A549 (cell line): ENCODE data around the gene GTF2H4. TPM values are rescaled to one million over a fixed set of nuclear protein-coding genes. Genes with fewer than 3 reads are reported as not detected.

ENCODE experiments used
- ATAC-seq, 2 experiments: fragments of 200-7000 bp in 1 of 2; fragments of >200 bp in 1 of 2; cut with Nextera tagmentation in 1 of 2; cut with Tn5 transposase in 1 of 2; 3 replicates each; pipeline versions ENCODE4 v1.8.0 to v1.9.1; 2018 to 2020; ENCODE audit warnings: mild to moderate bottlenecking in 1 of 2, moderate library complexity in 1 of 2
- CTCF ChIA-PET: fragments of 300-600 bp; sonication (Branson Sonifier 250); formaldehyde crosslinking; extraction: SDS; loops from one replicate; lab custom pipeline; 2021; ENCODE audit warnings: antibody characterized with exemption, inconsistent platforms; lab: Yijun Ruan, JAX
- POLR2A ChIA-PET: fragments of 350-600 bp; formaldehyde crosslinking; extraction: SDS; loops from one replicate; lab custom pipeline; 2021; ENCODE audit warnings: antibody characterized with exemption, inconsistent platforms; lab: Yijun Ruan, JAX
- DNase-seq, 2 experiments: peaks; one replicate each; pipeline versions ENCODE4 v3.0.0 to v3.0.0-alpha.2; 2011 to 2016; ENCODE audit warnings: low read depth in 1 of 2, low spot score in 1 of 2
- FAIRE-seq: peaks from 2 replicates; lab custom pipeline; 2011; peaks lifted over from hg19 to GRCh38; lab: Jason Lieb, UNC
- H3K27ac ChIP-seq, 2 experiments: fragments of >200 bp; sonication (Bioruptor Twin); formaldehyde crosslinking; 3 replicates each; pipeline ENCODE4 v1.5.1; 2016 to 2017
- H3K4me1 ChIP-seq: fragments of >200 bp; sonication (Bioruptor Twin); formaldehyde crosslinking; 3 replicates; pipeline ENCODE4 v1.6.1; 2016
- H3K4me2 ChIP-seq: fragments of >200 bp; sonication (Bioruptor Twin); formaldehyde crosslinking; 3 replicates; pipeline ENCODE4 v1.6.1; 2016
- H3K4me3 ChIP-seq: fragments of >200 bp; sonication (Bioruptor Twin); formaldehyde crosslinking; 3 replicates; pipeline ENCODE4 v1.5.1; 2016
- H3K9me3 ChIP-seq: fragments of >200 bp; sonication (Bioruptor Twin); formaldehyde crosslinking; 3 replicates; pipeline ENCODE4 v1.6.1; 2016
- BHLHE40 ChIP-seq: IDR thresholded peaks from 2 replicates; pipeline ENCODE4 v1.6.1; 2012; ENCODE audit warnings: low read depth, low read length, inconsistent platforms
- CEBPB ChIP-seq, 2 experiments: fragments of >200 bp in 1 of 2; sonication (Bioruptor Twin) in 1 of 2; formaldehyde crosslinking in 1 of 2; IDR thresholded peaks; 2 replicates each; pipeline ENCODE4 v1.6.1; 2012 to 2016
- EHF ChIP-seq: fragments of 250-450 bp; sonication (Bioruptor Pico); IDR thresholded peaks from 2 replicates; pipeline ENCODE4 v1.5.0; 2020; ENCODE audit warnings: mild to moderate bottlenecking
- FOSB ChIP-seq: fragments of 250-450 bp; sonication (Bioruptor Pico); IDR thresholded peaks from 2 replicates; pipeline ENCODE4 v1.5.0; 2020; ENCODE audit warnings: mild to moderate bottlenecking, moderate library complexity
- FOSL2 ChIP-seq, 2 experiments: fragments of 450-650 bp in 1 of 2; fragments of >200 bp in 1 of 2; sonication (Bioruptor Twin) in 1 of 2; formaldehyde crosslinking; IDR thresholded peaks; 2 replicates each; pipeline versions ENCODE4 v1.5.0 to v1.6.1; 2016 to 2020; ENCODE audit warnings: mild to moderate bottlenecking in 1 of 2, moderate library complexity in 1 of 2
- FOXS1 ChIP-seq: fragments of 250-450 bp; sonication (Bioruptor Pico); IDR thresholded peaks from 2 replicates; pipeline ENCODE4 v1.5.0; 2020; ENCODE audit warnings: mild to moderate bottlenecking, moderate library complexity
- GATA3 ChIP-seq: IDR thresholded peaks from 2 replicates; pipeline ENCODE4 v1.6.1; 2012; ENCODE audit warnings: borderline replicate concordance
- HOXA7 ChIP-seq: fragments of 250-450 bp; sonication (Bioruptor Pico); IDR thresholded peaks from 2 replicates; pipeline ENCODE4 v1.5.0; 2020; ENCODE audit warnings: mild to moderate bottlenecking, moderate library complexity
- HOXB5 ChIP-seq: fragments of 250-450 bp; sonication (Bioruptor Pico); IDR thresholded peaks from 2 replicates; pipeline ENCODE4 v1.5.0; 2020; ENCODE audit warnings: mild to moderate bottlenecking, moderate library complexity
- KDM1A ChIP-seq: fragments of 200-600 bp; sonication (generic); IDR thresholded peaks from 2 replicates; pipeline ENCODE4 v1.6.1; 2016; ENCODE audit warnings: low read depth, mild to moderate bottlenecking
- POLR2A ChIP-seq: IDR thresholded peaks from 2 replicates; pipeline ENCODE4 v1.6.1; 2012; ENCODE audit warnings: mild to moderate bottlenecking, low read length
- POLR2AphosphoS2 ChIP-seq: conservative IDR thresholded peaks from 2 replicates; pipeline ENCODE4 v1.6.1; 2012; ENCODE audit warnings: low read length, improper control_type of control experiment, inconsistent platforms
- RARB ChIP-seq: fragments of 250-450 bp; sonication (Bioruptor Pico); IDR thresholded peaks from 2 replicates; pipeline ENCODE4 v1.8.0; 2021; ENCODE audit warnings: mild to moderate bottlenecking, moderate library complexity
- RFX5 ChIP-seq: fragments of 450-650 bp; IDR thresholded peaks from 2 replicates; pipeline ENCODE4 v1.7.1; 2014; ENCODE audit warnings: antibody characterized with exemption, mild to moderate bottlenecking, moderate library complexity
- RNF2 ChIP-seq: fragments of 200-600 bp; sonication (generic); IDR thresholded peaks from 2 replicates; pipeline ENCODE4 v1.6.1; 2016; ENCODE audit warnings: low read depth, mild to moderate bottlenecking, antibody characterized with exemption, moderate library complexity, borderline replicate concordance
- SREBF2 ChIP-seq: fragments of 450-650 bp; IDR thresholded peaks from 2 replicates; pipeline ENCODE4 v1.6.1; 2014; ENCODE audit warnings: mild to moderate bottlenecking, moderate library complexity
- TFCP2L1 ChIP-seq: fragments of 250-450 bp; sonication (Bioruptor Pico); IDR thresholded peaks from 2 replicates; pipeline ENCODE4 v1.5.0; 2021; ENCODE audit warnings: mild to moderate bottlenecking
- TP53 ChIP-seq: fragments of 250-450 bp; sonication (Bioruptor Pico); IDR thresholded peaks from 2 replicates; pipeline ENCODE4 v1.5.0; 2021; ENCODE audit warnings: mild to moderate bottlenecking, moderate library complexity
- ZSCAN20 ChIP-seq: fragments of 250-450 bp; sonication (Bioruptor Pico); IDR thresholded peaks from 2 replicates; pipeline ENCODE4 v1.8.0; 2022; ENCODE audit warnings: mild to moderate bottlenecking, moderate library complexity
- WGBS: methylation state at CpG from one replicate; pipeline ENCODE4 v1.1.6; 2017; ENCODE audit errors: missing lambda C conversion rate; 5-methylcytosine and 5-hydroxymethylcytosine counted together
- polyA plus RNA-seq, 4 experiments: library from polyadenylated mRNA; depleted of rRNA in 3 of 4; stranded (reverse); fragments of >200 nt; fragmentation: RNase III in 1 of 4; extraction: RNeasy Plus Mini Kit Qiagen cat#74134 plus additional on column Dnase treatment in 1 of 4; gene quantifications; 2 replicates in 3 of 4; 3 replicates in 1 of 4; pipeline ENCODE4 v1.2.3, GENCODE V29; 2011 to 2017
- TF ChIP-seq, protein P1 (sequence below): IDR thresholded peaks from 2 replicates; pipeline ENCODE4 v1.6.1; 2012; ENCODE audit warnings: low read depth, borderline replicate concordance
- TF ChIP-seq, protein P2 (sequence below): fragments of 250-450 bp; sonication (Bioruptor Pico); IDR thresholded peaks from 2 replicates; pipeline ENCODE4 v1.5.0; 2020; ENCODE audit warnings: low read depth, mild to moderate bottlenecking, moderate library complexity
- TF ChIP-seq, protein P3 (sequence below): fragments of 150-350 bp; IDR thresholded peaks from 2 replicates; pipeline ENCODE4 v1.6.1; 2014; ENCODE audit warnings: low read depth, mild to moderate bottlenecking, low read length
- TF ChIP-seq, protein P4 (sequence below): fragments of 450-650 bp; IDR thresholded peaks from 2 replicates; pipeline ENCODE4 v1.6.1; 2014; ENCODE audit warnings: antibody characterized with exemption
- TF ChIP-seq, protein P5 (sequence below): IDR thresholded peaks from 2 replicates; pipeline ENCODE4 v1.6.1; 2012
- TF ChIP-seq, protein P6 (sequence below): fragments of 200-600 bp; sonication (generic); IDR thresholded peaks from 2 replicates; pipeline ENCODE4 v1.6.1; 2016; ENCODE audit warnings: antibody characterized with exemption, mild to moderate bottlenecking, moderate library complexity

GTF2H4 gene
- polyA plus RNA-seq, 2 of the 4 experiments (the other 2 are of a cell fraction): 19.7 to 24.1 TPM

DNA sequence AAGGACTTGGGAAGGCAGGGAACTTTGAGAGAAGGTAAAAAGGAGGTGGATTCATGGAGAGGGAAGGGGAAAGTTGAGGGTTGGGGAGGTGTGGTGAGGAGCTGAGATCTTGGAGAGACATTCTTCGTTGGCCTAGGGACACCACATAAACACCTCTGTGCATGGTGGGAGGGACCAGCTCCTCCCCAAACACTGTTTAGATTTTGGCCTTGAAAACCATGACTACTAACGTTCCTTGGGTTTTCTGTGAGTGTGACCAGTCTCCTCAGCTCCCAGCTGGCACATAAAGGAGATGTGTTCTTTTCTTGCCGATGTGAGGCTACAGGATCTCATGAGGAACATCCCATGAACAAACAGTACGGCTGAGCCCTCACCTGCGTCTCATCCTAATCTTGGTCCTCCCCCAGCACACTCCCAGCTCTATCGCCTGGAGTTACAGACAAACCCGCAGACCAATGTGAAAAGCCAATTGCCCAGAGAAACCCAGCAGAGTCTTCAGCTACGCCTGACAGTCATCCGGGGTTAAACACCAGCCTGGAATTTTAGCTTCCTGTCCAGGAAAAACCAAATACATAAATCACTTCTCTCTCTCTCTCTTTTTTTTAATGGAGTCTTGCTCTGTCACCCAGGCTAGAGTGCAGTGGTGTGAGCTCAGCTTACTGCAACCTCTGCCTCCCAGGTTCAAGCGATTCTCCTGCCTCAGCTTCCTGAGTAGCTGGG, 45.7 kb upstream of the GTF2H4 start:
- DNase-seq (no peak), ATAC-seq (no peak), FAIRE-seq (no peak)
- WGBS: 75% methylated on average over 10 of the region's 10 CpGs
- ChIA-PET POLR2A (no interaction called here), CTCF (interaction anchor here (1.0 to 2.1 kb wide), 3 partner anchors 15 to 166 kb away, joined by 4 to 7 read pairs (median 4); no protein-coding TSS in a partner anchor)
- no peak overlapping the region for H3K27ac ChIP-seq
- H3K4me2 ChIP-seq: no peak overlapping the region
- no peaks in the 10 kb centered on the region; the same call in 1 of the 3 replicates for H3K9me3 ChIP-seq
- no peaks in the 10 kb centered on the region for H3K4me1 ChIP-seq
- TF ChIP-seq ZSCAN20 (CRISPR knock-in tag) (no peak), RNF2 (no peak), HOXA7 (no peak), GATA3 (no peak), FOSL2 (IDR thresholded peaks at IDR 0.05) (no peak), FOSL2 (CRISPR knock-in tag; IDR thresholded peaks at IDR 0.05) (no peak), RARB (CRISPR knock-in tag) (no peak), FOXS1 (CRISPR knock-in tag) (no peak), POLR2A (no peak), RFX5 (no peak), TP53 (CRISPR knock-in tag) (no peak), HOXB5 (CRISPR knock-in tag) (no peak), TFCP2L1 (CRISPR knock-in tag) (no peak), POLR2AphosphoS2 (no peak), EHF (CRISPR knock-in tag) (no peak), CEBPB (IDR thresholded peaks at IDR 0.05) (no peak)
- TF ChIP-seq, protein P1, sequence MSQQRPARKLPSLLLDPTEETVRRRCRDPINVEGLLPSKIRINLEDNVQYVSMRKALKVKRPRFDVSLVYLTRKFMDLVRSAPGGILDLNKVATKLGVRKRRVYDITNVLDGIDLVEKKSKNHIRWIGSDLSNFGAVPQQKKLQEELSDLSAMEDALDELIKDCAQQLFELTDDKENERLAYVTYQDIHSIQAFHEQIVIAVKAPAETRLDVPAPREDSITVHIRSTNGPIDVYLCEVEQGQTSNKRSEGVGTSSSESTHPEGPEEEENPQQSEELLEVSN: no peak
- TF ChIP-seq, protein P2, sequence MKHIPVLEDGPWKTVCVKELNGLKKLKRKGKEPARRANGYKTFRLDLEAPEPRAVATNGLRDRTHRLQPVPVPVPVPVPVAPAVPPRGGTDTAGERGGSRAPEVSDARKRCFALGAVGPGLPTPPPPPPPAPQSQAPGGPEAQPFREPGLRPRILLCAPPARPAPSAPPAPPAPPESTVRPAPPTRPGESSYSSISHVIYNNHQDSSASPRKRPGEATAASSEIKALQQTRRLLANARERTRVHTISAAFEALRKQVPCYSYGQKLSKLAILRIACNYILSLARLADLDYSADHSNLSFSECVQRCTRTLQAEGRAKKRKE: no peak
- TF ChIP-seq, protein P3, sequence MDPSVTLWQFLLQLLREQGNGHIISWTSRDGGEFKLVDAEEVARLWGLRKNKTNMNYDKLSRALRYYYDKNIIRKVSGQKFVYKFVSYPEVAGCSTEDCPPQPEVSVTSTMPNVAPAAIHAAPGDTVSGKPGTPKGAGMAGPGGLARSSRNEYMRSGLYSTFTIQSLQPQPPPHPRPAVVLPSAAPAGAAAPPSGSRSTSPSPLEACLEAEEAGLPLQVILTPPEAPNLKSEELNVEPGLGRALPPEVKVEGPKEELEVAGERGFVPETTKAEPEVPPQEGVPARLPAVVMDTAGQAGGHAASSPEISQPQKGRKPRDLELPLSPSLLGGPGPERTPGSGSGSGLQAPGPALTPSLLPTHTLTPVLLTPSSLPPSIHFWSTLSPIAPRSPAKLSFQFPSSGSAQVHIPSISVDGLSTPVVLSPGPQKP: no peak
- TF ChIP-seq, protein P4, sequence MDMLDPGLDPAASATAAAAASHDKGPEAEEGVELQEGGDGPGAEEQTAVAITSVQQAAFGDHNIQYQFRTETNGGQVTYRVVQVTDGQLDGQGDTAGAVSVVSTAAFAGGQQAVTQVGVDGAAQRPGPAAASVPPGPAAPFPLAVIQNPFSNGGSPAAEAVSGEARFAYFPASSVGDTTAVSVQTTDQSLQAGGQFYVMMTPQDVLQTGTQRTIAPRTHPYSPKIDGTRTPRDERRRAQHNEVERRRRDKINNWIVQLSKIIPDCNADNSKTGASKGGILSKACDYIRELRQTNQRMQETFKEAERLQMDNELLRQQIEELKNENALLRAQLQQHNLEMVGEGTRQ: no peak
- TF ChIP-seq, protein P5, sequence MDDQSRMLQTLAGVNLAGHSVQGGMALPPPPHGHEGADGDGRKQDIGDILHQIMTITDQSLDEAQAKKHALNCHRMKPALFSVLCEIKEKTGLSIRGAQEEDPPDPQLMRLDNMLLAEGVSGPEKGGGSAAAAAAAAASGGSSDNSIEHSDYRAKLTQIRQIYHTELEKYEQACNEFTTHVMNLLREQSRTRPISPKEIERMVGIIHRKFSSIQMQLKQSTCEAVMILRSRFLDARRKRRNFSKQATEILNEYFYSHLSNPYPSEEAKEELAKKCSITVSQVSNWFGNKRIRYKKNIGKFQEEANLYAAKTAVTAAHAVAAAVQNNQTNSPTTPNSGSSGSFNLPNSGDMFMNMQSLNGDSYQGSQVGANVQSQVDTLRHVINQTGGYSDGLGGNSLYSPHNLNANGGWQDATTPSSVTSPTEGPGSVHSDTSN: no peak
- H3K4me3 ChIP-seq: no peak overlapping the region

DNA sequence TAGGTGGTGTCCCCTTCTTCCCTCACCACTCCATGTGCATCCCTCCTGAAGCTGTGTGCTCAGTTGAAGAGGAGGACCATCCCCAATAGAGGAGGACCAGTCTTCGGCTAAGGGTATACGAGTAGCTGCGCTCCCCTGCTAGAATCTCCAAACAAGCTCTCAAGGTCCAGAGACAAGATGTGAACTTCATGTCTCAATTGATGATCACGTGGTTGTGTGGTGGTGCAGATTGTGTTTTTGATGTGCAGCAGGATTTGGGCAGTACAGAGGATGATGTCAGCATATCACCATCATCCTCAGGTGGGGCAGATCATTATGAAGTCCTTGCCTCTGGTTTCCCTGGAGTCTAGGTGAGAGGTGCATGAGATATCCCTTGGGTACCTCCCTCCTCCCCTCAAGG, 43.7 kb upstream of the GTF2H4 start:
- FAIRE-seq (no peak), DNase-seq (no peak), ATAC-seq (no peak)
- TF ChIP-seq POLR2AphosphoS2 (no peak), FOXS1 (CRISPR knock-in tag) (no peak), KDM1A (no peak), RARB (CRISPR knock-in tag) (no peak), SREBF2 (no peak), TP53 (CRISPR knock-in tag) (no peak), BHLHE40 (no peak), FOSB (CRISPR knock-in tag) (no peak)
- TF ChIP-seq, protein P6, sequence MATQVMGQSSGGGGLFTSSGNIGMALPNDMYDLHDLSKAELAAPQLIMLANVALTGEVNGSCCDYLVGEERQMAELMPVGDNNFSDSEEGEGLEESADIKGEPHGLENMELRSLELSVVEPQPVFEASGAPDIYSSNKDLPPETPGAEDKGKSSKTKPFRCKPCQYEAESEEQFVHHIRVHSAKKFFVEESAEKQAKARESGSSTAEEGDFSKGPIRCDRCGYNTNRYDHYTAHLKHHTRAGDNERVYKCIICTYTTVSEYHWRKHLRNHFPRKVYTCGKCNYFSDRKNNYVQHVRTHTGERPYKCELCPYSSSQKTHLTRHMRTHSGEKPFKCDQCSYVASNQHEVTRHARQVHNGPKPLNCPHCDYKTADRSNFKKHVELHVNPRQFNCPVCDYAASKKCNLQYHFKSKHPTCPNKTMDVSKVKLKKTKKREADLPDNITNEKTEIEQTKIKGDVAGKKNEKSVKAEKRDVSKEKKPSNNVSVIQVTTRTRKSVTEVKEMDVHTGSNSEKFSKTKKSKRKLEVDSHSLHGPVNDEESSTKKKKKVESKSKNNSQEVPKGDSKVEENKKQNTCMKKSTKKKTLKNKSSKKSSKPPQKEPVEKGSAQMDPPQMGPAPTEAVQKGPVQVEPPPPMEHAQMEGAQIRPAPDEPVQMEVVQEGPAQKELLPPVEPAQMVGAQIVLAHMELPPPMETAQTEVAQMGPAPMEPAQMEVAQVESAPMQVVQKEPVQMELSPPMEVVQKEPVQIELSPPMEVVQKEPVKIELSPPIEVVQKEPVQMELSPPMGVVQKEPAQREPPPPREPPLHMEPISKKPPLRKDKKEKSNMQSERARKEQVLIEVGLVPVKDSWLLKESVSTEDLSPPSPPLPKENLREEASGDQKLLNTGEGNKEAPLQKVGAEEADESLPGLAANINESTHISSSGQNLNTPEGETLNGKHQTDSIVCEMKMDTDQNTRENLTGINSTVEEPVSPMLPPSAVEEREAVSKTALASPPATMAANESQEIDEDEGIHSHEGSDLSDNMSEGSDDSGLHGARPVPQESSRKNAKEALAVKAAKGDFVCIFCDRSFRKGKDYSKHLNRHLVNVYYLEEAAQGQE: no peak
- TF ChIP-seq, protein P5: no peak
- Histone ChIP-seq H3K27ac (no peak overlapping the region), H3K4me3 (no peak overlapping the region), H3K4me1 (no peaks in the 10 kb centered on the region), H3K4me2 (no peak overlapping the region), H3K9me3 (no peaks in the 10 kb centered on the region; the same call in 1 of the 3 replicates)
- POLR2A ChIA-PET: no interaction called here
- CTCF ChIA-PET: interaction anchor here (0.6 to 1.6 kb wide), 4 partner anchors 8 to 141 kb away, joined by 3 to 8 read pairs (median 3); no protein-coding TSS in a partner anchor
- WGBS: 75% methylated on average over 4 of the region's 4 CpGs
